Smooth muscle cell (in vitro differentiated cells): ENCODE measurements around the gene PRIM2. TPM values are rescaled to one million over a fixed set of nuclear protein-coding genes. Genes with fewer than 3 reads are reported as not detected.
"Not testable (repeated sequence)": the region's sequence is repeated elsewhere in the genome, so short reads cannot be mapped to it uniquely, and the experiment has no call there.

Source experiments
- DNase-seq: peaks from one replicate; lab custom pipeline; 2025; ENCODE audit not compliant: unreplicated experiment; lab: John Stamatoyannopoulos, UW
- H2AFZ ChIP-seq: fragments of 200-600 bp; sonication (generic); 2 replicates; pipeline ENCODE4 v1.6.0; 2016; ENCODE audit warnings: antibody characterized with exemption, low read depth, mild to moderate bottlenecking
- H3F3A ChIP-seq: fragments of 200-600 bp; sonication (generic); 2 replicates; pipeline ENCODE4 v1.6.0; 2017; ENCODE audit warnings: antibody characterized with exemption, low read depth
- H3K27ac ChIP-seq: fragments of 200-600 bp; sonication (generic); 2 replicates; pipeline ENCODE4 v1.5.1; 2016; ENCODE audit warnings: low read depth, mild to moderate bottlenecking
- H3K27me3 ChIP-seq: fragments of 200-600 bp; sonication (generic); 2 replicates; pipeline ENCODE4 v1.6.1; 2016; ENCODE audit warnings: low read depth, mild to moderate bottlenecking
- H3K36me3 ChIP-seq: fragments of 200-600 bp; sonication (generic); 2 replicates; pipeline ENCODE4 v1.5.1; 2016; ENCODE audit warnings: low read depth
- H3K4me1 ChIP-seq: fragments of 200-600 bp; sonication (generic); 2 replicates; pipeline ENCODE4 v1.5.1; 2016; ENCODE audit warnings: low read depth
- H3K4me2 ChIP-seq: fragments of 200-600 bp; sonication (generic); 2 replicates; pipeline ENCODE4 v1.6.0; 2016; ENCODE audit warnings: mild to moderate bottlenecking
- H3K4me3 ChIP-seq: fragments of 200-600 bp; sonication (generic); 2 replicates; pipeline ENCODE4 v1.5.1; 2016; ENCODE audit warnings: mild to moderate bottlenecking
- H3K79me2 ChIP-seq: fragments of 200-600 bp; sonication (generic); 2 replicates; pipeline ENCODE4 v1.6.0; 2016; ENCODE audit warnings: low read depth, mild to moderate bottlenecking
- H3K9ac ChIP-seq: fragments of 200-600 bp; sonication (generic); 2 replicates; pipeline ENCODE4 v1.6.0; 2016; ENCODE audit warnings: low read depth
- H3K9me3 ChIP-seq: fragments of 200-600 bp; sonication (generic); replicated peaks from 2 replicates; pipeline ENCODE4 v1.5.1; 2016; ENCODE audit warnings: low read depth
- H4K20me1 ChIP-seq: fragments of 200-600 bp; sonication (generic); 2 replicates; pipeline ENCODE4 v1.6.0; 2016; ENCODE audit warnings: low read depth
- WGBS: methylation state at CpG from one replicate; pipeline ENCODE4 v1.1.7; 2016; ENCODE audit warnings: low lambda C conversion rate; 5-methylcytosine and 5-hydroxymethylcytosine counted together
- polyA plus RNA-seq: library from polyadenylated mRNA; unstranded; fragments of >200 nt; fragmentation: Nextera tagmentation; extraction: Ambion mirVana; gene quantifications from 2 replicates; pipeline ENCODE4 v1.2.1, GENCODE V29; 2016
- total RNA-seq: library from RNA; depleted of rRNA; stranded (reverse); fragments of >200 nt; gene quantifications from 2 replicates; pipeline ENCODE4 v1.2.3, GENCODE V29; 2014

Gene PRIM2
- total and polyA plus RNA-seq, 2 experiments from 2014 or later = 6.3 to 13.7 TPM

DNA sequence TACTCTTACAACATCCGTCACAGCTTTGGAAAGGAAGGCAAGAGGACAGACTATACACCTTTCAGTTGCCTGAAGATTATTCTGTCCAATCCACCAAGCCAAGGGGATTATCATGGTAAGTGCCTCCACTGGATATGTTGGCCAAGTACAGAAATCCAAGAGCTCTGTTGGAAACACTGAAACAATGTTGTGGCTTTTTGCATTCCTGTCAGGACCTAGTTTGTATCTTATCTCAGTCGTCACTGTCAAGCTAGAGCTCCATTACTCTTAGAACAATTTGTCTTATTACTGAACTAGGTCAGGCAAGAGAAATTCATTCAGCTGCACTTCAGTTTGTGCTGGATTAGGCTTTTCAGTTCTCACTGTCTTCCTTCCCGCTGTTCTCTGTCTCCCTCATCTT is 283.7 kb downstream of the PRIM2 start:
- H3K4me1 ChIP-seq, H4K20me1 ChIP-seq, H3K36me3 ChIP-seq, H3K9ac ChIP-seq, H3K4me2 ChIP-seq, H3K27ac ChIP-seq, H3F3A ChIP-seq, H2AFZ ChIP-seq, H3K4me3 ChIP-seq, H3K9me3 ChIP-seq, DNase-seq, H3K79me2 ChIP-seq, H3K27me3 ChIP-seq: not testable (repeated sequence)
- WGBS = 73% methylated on average over 3 of the region's 3 CpGs

DNA sequence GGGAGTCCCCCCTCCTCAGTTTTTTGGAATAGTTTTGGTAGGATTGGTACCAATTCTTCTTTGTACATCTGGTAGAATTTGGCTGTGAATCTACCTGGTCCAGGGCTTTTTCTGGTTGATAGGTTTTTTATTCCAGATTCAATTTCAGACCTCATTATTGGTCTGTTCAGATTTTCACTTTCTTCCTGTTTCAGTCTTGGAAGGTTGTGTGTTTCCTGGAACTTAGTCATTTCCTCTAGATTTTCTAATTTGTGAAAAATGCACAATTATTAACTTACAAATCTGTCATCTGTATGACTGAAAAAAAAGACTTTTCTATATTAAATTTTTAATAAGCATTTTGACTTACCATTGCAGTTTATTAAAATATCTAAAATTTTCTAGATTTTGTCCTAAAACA is 287.9 kb downstream of the PRIM2 start:
- H3K4me3 ChIP-seq, H3K9me3 ChIP-seq, H3K4me1 ChIP-seq, H3K36me3 ChIP-seq, H2AFZ ChIP-seq, H3K9ac ChIP-seq, H3K4me2 ChIP-seq, H3K79me2 ChIP-seq, H3K27ac ChIP-seq, H3F3A ChIP-seq, H4K20me1 ChIP-seq, H3K27me3 ChIP-seq, DNase-seq: not testable (repeated sequence)

DNA sequence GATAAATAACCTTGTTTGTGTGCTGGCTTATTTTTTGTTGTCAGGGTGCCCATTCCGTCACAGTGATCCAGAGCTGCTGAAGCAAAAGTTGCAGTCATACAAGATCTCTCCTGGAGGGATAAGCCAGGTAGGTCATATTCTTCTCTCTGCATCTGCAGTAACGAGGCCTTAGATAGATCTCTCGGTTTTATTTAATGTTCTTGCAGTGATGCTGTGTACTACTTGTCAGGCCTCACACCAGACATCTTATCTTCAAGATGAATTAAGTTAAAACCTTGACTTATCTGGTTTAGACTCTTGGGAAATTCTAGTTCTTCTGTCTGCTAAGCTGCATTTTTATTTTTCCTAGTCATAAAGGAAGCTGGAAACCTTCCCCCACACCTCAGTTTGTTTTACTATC is 288.9 kb downstream of the PRIM2 start:
- H3K79me2 ChIP-seq, H3K4me1 ChIP-seq, H3K27me3 ChIP-seq, H3K36me3 ChIP-seq, H4K20me1 ChIP-seq, H3K27ac ChIP-seq, H2AFZ ChIP-seq, H3K9me3 ChIP-seq, DNase-seq, H3F3A ChIP-seq, H3K4me3 ChIP-seq, H3K9ac ChIP-seq, H3K4me2 ChIP-seq: not testable (repeated sequence)
- 38% methylated on average over 3 of the region's 3 CpGs for WGBS

DNA sequence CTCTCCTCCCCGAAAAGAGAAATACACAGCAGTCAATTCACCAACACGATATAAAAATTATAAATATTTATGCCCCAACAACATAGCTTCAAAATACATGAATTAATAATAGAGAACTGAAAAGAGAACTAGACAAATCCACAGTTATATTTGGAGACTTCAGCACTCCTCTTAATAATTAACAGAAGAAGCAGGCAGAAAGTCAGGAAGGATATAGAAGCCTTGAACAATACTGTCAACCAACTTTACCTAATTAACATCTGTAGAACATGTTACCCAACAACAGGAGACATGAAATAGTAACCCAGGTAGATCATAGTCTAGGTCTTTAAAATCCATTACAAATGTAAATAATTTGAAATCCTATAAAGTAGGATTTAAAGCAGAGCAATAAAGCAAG is 293.2 kb downstream of the PRIM2 start:
- H3K9me3 ChIP-seq, H3K36me3 ChIP-seq, H3K27me3 ChIP-seq, DNase-seq, H3K27ac ChIP-seq, H3K4me3 ChIP-seq, H3K79me2 ChIP-seq, H3K9ac ChIP-seq, H4K20me1 ChIP-seq, H3K4me1 ChIP-seq, H3F3A ChIP-seq, H2AFZ ChIP-seq, H3K4me2 ChIP-seq: not testable (repeated sequence)
- WGBS = 100% methylated on average over 2 of the region's 2 CpGs

DNA sequence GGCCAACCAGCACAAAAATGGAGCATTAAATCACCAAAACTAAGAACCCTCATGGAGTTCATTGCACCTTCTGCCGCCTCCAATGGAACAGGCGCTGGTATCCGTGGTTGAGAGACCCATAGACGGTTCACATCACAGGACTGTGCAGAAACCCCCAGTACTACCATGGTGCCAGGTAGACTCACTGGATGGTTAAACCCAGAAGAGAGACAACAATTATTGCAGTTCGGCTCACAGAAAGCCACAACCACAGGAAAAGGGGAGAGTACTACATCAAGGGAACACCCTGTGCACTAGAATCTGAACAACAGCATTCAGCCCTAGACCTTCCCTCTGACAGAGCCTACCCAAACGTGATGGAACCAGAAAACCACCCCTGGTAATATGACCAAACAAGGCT is 301.5 kb downstream of the PRIM2 start:
- not testable (repeated sequence) for H3K27me3 ChIP-seq, H3F3A ChIP-seq, H3K9ac ChIP-seq, H3K9me3 ChIP-seq, H4K20me1 ChIP-seq, H3K36me3 ChIP-seq, DNase-seq, H3K79me2 ChIP-seq, H3K4me3 ChIP-seq, H3K4me2 ChIP-seq, H2AFZ ChIP-seq, H3K27ac ChIP-seq, H3K4me1 ChIP-seq
- WGBS = 93% methylated on average over 6 of the region's 6 CpGs

DNA sequence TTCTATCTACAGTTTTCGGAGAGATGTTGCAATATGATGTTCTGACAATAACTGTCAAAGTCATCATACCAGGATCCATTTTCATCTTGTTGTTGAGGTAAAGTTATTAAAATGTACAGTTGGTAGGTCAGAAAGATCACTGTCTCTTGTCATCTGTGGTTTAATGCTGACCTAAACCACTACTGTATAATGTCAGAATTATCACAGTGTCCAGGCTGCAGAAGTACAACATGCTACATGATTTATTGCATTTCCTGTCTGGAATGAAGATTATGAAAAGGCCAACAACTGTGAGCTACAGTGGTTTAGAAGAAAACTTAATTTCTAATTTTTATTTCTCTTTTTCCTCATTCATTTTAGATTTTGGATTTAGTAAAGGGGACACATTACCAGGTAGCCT is 314.3 kb downstream of the PRIM2 start:
- DNase-seq, H2AFZ ChIP-seq, H4K20me1 ChIP-seq, H3K79me2 ChIP-seq, H3K4me1 ChIP-seq, H3K4me2 ChIP-seq, H3K9me3 ChIP-seq, H3K36me3 ChIP-seq, H3K27ac ChIP-seq, H3K9ac ChIP-seq, H3F3A ChIP-seq, H3K27me3 ChIP-seq, H3K4me3 ChIP-seq: not testable (repeated sequence)
- 67% methylated on average over 1 of the region's 1 CpG for WGBS

DNA sequence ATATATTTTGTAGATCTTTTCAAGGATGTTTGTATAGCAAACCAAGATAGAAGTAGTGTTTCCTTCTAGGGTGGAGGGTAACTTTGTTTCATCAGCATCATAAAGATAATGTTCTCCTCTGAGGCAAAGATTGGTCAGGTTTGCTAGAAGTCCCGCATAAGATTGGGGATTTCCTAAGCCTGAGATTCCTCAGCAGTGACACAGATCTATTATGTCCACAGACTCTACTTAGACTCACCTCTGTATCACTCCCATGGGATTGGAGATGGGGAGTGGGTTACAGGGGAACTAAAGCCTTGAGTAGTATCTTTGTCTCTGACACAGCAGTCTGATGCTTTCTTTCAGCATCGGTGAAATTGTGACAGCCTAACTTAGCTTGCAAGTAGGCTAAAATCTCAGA is 341.1 kb downstream of the PRIM2 start:
- not testable (repeated sequence) for H3K4me3 ChIP-seq, H3F3A ChIP-seq, H3K4me1 ChIP-seq, H3K9ac ChIP-seq, H4K20me1 ChIP-seq, H3K79me2 ChIP-seq, H2AFZ ChIP-seq, H3K9me3 ChIP-seq, H3K36me3 ChIP-seq, DNase-seq, H3K27ac ChIP-seq, H3K27me3 ChIP-seq, H3K4me2 ChIP-seq
- WGBS = 67% methylated on average over 2 of the region's 2 CpGs

DNA sequence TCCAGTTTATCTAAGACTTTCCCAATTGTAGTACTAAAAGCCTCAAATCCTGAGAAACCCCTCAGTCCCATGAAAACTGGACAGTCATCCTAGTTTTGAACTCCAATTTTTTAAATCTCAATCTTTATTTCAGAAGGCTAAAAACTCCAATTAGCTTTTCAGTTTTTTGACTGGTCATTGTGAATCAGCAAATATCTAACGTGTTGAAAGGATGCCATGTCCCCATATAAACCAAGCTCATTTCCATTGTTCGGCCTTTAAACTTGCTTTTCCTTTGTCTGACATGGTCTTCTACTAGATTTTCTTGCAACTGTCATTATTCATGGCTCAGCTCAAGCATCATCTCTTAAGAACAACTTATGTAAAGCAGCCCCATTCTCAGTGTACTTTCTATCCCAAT is 342.4 kb downstream of the PRIM2 start:
- not testable (repeated sequence) for H3K9me3 ChIP-seq, H3K36me3 ChIP-seq, H3K27ac ChIP-seq, H3F3A ChIP-seq, DNase-seq, H3K9ac ChIP-seq, H4K20me1 ChIP-seq, H3K79me2 ChIP-seq, H3K4me3 ChIP-seq, H3K27me3 ChIP-seq, H3K4me2 ChIP-seq, H2AFZ ChIP-seq, H3K4me1 ChIP-seq
- WGBS = 86% methylated on average over 2 of the region's 2 CpGs

DNA sequence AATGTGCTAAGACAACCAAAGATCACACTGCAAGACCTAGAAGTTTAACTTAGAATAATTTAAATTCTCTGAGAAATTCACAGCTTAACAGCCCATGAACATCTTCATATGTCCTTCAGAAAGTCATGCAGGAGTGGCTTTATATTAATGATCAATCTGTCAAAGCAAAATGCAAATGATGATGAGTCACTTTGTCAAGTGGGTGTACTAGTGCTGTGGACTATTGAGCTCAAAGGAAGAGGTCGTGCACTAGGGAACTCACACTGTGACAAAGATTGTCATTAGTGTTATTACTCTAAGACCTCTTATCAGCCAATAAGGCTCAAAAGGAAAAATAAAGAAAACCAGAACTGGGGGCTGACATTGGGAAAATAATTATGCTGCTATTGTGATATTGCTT is 343.5 kb downstream of the PRIM2 start:
- not testable (repeated sequence) for H3K27ac ChIP-seq, DNase-seq, H3K36me3 ChIP-seq, H4K20me1 ChIP-seq, H3K79me2 ChIP-seq, H3K27me3 ChIP-seq, H3K4me3 ChIP-seq, H3K9ac ChIP-seq, H3K4me2 ChIP-seq, H3K4me1 ChIP-seq, H2AFZ ChIP-seq, H3F3A ChIP-seq, H3K9me3 ChIP-seq
- WGBS = 81% methylated on average over 1 of the region's 1 CpG
